Stimulated activated CD8-positive, alpha-beta memory T cell treated with anti-CD3 and anti-CD28 coated beads, Interleukin-12 subunit alpha, Interleukin-12 subunit beta, amount 100 ng/mL, for 1 hour (primary cell): ENCODE results near the gene RFC5.
"Not testable (repeated sequence)": the region's sequence is repeated elsewhere in the genome, so short reads cannot be mapped to it uniquely, and the experiment has no call there.

Experiments used
- DNase-seq: peaks from one replicate; pipeline ENCODE4 v3.0.0-alpha.2; 2020; ENCODE audit warnings: low read depth

Gene RFC5

DNA sequence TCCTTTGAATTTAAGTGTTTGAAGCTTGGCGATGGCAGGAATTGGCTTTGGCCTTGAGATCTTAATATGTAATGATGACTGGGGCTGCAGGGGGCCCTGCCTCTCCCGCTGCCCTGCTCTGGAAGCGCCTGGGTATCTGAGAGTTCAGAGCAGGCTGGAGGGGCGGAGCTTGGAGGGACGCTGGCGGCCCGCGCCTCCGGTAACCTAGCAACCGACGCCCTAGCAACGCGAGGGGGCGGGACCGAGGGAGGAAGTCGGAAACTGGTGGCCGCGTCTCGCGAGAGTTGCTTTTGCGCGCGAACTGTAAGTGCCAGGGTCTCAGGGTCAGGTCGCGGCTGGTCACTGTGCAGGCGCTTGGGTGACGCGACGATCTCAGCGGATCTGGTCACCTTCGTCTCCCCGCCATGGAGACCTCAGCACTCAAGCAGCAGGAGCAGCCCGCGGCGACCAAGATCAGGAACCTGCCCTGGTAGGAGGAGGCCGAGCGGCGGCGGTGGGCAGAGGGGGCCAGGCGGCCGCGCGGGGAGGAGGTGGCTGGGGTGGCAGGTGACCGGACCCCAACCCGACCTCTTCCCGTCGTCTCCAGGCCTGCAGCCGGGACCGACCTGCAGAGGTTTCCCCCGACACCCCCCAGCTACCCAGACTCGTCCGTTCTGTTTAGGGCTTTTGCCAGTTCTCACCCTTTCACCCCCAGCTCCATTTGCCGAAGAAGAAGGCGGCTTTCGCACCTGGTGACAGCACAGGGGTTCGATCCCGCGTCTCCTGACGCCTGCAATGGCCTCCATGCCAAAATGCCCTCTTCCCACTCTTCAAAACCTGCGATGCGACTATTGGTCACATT is at the start of gene RFC5:
Gene RFC5 (plus strand): TSS at position 280 of the 841 bp plus-strand sequence. CDS start 125 bp downstream, at position 405.
- peak; percentile 98 for DNase-seq

GRCh38 chr12:117967043-117967442 is 49.5 kb upstream of the RFC5 start:
- DNase-seq: no peak

- no peak for DNase-seq
Observed at GRCh38 chr12:117967512-117967911, 49.0 kb upstream of the RFC5 start.

GRCh38 chr12:117968151-117968789 is 48.2 kb upstream of the RFC5 start:
- no peak for DNase-seq

DNA sequence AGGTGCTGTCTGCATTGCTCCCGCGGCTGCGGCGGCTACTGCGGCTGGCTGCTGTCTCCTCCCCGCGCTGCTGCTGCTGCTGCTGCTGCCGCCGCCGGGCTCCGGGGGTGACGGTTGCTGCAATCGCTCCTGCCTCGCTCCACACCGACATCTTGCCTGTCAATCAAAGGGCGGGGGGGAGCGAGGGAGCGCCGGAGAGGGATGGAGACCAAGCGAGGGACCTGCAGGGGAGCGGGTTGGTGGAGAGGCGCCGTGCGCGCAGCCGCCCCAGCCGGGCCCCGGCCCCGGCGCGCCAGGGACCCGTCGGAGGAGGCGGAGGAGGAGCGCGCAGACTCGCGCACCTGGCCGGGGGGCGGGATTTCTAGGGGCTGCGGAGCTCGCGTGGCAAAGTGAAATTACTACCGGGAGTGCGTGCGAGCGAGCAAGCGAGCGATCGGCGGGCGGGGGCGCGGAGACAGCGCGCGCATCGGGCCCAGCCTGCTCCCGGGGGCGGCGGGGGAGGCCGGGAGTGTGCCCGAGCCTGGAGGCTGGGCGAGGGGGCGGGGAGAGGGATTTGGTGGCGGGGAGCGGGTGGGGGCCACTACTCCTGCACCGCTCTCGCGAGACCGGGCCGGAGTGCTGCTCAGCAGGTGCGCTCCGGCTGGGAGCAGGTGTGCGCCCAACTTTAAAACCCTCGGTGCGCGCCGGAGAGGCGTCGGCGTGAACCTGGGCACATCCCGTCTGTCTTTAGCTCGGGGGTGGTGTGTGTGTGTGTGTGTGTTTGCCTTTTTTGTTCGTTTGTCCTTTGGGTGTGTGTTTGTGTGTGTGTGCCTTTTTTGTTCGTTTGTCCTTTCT is 47.5 kb upstream of the RFC5 start, which contains the start of gene KSR2:
Gene KSR2 (minus strand): TSS at position 165 of the 834 bp plus-strand sequence. CDS start 735 bp downstream, outside the sequence.
- DNase-seq: no peak

- DNase-seq: no peak
Observed at GRCh38 chr12:117970334-117970733, 46.2 kb upstream of the RFC5 start.

GRCh38 chr12:117972301-117972700 is 44.2 kb upstream of the RFC5 start:
- DNase-seq: no peak

DNA sequence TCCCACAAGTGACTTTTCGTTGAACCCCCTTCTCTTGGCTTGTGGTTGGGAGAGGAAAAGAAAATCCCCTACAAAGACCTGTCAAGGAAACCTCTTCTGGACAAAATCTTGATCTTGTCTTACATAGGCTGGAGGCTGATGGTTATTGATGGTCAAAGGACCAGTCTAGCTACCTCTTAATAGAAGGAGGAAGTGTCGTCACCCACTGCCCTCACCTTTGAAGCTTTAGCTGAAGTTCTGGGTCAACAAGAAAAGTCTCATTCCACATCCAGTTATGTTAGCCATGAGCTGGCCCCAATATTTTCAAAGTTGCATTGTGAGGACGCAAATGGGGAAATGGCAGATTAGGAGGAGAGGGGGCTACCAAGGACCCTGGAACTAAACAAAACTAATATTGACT is 41.5 kb upstream of the RFC5 start:
- no peak for DNase-seq

DNA sequence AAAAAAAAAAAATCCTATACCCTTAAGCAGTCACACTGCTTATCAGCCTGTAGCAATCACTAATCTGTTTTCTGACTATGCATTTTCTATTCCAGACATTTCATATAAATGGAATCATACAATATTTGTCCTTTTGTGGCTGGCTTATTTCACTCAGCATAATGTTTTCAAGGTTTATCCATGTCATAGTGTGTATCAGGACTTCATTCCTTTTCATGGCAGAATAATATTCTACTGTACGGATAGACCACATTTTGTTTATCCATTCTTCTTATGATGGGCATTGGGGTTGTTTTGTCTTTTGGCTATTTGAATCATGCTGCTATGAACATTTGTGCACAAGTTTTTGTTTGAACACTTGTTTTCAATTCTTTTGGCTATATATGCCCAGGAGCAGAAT is 39.1 kb upstream of the RFC5 start:
- DNase-seq: no peak

- DNase-seq: no peak
Observed at GRCh38 chr12:117980616-117981015, 35.9 kb upstream of the RFC5 start.

DNA sequence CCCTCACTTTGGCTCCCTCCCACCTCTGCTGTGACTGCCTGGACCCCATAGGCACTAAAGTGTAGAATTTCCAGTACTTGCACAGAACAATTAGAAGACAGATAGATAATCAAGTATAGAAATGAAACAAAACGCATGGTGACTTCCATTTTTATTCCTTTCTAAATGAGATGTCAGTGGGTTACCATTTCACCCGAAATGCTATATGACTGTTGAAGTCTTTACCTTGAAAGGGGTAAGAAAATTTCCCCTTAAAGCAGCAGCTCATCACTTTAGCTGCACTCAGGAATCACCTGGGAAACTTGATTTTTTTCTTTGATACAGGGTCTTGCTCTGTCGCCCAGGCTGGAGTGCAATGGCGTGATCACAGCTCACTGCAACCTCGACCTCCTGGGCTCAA is 35.2 kb upstream of the RFC5 start:
- no peak for DNase-seq

- DNase-seq: no peak
Observed at GRCh38 chr12:117985182-117985581, 31.3 kb upstream of the RFC5 start.

DNA sequence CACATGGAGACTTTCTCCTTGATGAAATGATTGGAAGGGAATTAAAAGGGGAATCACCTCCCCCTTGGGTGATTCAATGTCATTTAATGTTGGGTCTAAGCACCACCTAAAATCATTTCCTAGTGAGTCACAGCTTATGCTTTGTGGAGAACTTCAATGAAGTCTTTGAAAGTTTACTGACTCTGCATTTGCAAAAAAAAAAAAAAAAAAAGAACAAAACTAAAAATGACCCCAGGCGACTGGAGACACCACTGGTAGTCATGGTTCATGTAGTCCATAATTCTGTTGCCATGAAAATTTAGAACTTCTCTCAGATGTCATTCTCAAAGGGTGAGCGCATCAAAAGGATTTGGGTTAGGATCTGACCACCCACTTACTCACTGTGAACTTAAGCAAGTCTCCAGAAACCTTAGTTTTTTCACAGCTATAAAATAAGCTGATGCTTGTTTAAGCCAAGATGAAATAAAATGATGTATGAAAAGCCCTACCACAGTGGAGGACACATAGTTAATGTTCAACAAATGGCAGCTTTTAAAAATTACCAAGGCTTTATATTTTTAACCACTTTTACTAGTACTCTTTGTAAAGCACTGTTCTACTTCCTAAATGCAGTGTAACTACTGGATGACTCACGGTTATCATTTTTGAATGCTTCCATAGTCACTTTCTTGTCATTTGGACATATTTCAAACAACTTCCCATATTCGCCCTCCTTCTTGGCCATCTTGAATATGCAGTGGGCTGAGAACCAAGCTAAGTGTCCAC is 29.6 kb upstream of the RFC5 start:
- no peak for DNase-seq

DNA sequence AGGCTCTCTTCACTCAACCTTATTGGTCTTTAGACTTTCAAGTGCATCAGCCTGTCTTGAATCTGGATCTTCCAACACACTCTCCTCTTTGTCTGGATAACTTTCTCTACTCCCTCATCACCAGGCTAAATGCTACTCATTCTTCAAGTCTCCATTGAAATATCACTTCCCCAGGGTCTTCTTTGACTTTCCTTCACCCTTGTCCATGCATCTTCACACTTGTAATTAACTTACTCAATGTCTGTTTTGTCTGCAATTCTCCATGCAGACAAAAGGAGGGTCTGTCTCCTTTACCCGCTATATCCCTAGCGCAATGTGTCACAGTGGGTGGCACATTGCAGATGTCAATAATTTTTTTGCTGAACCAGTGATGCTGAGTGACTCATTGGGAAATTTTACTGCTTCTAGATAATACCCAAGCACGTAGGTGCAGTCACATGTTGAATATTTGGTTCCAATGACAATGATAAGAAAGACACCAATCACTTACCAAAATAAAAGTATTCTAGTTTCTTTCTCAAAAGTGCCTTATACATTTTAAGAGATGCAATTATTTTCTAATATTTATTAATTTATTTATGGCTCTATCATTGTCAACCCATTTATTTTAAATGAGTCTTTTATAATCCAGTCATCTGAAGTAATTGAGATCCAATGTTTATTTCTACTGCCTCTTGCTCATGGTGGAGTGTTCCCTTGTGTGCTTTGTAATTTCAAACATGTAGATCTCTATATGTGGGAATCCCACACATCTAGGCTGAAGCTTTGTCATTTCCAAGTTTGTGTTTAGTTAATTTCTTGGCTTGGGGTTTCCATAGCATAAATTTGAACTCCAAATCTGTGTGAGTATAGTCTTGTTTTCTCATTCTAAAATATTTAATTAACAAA is 21.7 kb upstream of the RFC5 start:
- DNase-seq: no peak

DNA sequence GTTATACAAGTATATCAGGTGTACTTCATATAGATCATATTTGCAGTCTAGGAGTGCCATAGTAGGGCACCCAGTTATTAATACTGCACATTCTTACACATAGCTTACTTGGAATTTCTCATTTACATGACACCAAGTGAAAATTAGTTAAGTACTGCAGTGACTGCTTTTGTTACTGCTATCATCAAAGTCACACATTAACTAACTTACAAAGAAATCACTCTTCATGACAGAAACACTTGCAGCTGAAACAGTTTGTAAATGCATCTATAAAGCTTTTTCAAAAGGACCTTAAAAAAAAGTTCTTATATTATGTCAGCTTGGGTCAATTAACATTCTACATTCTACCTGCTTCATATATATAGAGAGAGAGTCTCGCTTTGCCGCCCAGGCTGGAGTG is 17.8 kb upstream of the RFC5 start:
- DNase-seq: no peak

DNA sequence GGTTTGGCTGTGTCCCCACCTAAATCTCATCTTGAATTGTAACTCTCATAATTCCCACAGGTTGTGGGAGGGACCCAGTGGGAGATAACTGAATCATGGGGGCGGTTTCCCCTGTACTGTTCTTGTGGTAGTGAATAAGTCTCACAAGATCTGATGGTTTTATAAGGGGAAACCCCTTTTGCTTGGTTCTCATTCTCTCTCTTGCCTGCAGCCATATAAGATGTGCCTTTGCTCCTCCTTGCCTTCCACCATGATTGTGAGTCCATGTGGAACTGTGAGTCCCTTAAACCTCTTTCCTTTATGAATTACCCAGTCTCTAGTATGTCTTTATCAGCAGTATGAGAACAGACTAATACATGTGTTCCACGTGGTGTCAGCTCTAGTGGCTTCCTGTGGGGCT is 16.7 kb upstream of the RFC5 start:
- not testable (repeated sequence) for DNase-seq

DNA sequence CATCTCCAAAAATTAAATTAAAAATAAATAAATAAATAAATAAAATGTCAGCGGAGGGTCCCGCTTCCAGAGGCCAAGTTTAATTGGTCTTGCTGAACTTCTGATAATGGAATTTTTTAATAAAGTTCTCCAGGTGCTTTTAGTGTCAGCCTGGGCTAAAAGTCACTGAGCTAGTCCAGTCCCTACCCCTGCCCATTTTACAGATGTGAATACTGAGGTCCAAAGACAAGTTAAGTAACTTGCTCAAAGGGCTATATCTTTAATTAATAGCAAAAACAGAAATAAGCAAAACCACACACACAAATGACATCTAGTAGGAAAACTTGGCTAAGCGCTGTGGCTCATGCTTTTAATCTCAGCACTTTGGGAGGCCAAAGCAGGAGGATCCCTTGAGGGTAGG is 5.6 kb upstream of the RFC5 start:
- no peak for DNase-seq

DNA sequence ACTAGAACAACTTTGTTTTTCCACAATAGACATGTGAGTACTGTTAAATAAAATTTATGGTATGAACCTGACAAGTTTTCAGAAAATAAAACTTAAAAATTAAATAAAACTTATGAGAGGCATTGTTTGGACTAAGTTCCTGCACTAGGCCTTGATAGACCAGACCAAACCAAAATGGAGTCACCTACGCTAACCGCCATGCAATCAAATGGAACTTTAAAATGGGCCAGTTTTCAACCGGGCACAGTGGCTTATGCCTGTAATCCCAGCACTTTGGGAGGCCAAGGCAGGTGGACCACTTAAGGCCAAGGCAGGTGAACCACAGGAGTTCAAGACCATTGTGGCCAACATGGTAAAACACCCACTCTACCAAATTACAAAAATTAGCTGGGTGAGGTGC is 5.1 kb upstream of the RFC5 start:
- no peak for DNase-seq

GRCh38 chr12:118011961-118012360 is 4.5 kb upstream of the RFC5 start:
- no peak for DNase-seq

- no peak for DNase-seq
Observed at GRCh38 chr12:118013283-118013682, 3.2 kb upstream of the RFC5 start.

DNA sequence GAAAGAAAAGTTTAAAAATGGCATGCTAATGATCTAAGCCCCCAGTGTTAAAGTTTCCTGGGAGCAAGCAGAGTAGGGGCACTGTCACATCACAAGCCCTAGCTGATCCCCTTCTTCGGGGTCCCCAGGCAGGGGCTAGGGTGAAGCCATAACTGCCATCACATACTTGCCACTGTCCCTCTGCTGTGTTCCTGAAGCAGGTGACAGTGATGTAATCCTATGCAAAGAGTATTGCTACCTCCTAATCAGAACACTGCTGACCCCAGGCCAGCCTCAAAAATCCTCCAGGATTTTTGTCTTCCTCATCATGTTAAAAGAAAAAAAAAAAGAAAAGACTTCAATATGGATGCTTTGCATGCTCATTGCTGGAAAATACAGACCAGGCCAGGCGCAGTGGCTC is 1.2 kb upstream of the RFC5 start:
- DNase-seq: no peak
